ENCODE results near the gene RAC3. TPM values are rescaled to one million over a fixed set of nuclear protein-coding genes. Genes with fewer than 3 reads are reported as not detected.

Gene RAC3
- total RNA-seq, 1 donor, result 0.63 TPM

- no peaks in the 10 kb centered on the region for H3K27me3 ChIP-seq (ENCODE audit: insufficient read depth, low read length)
- H3K4me3 ChIP-seq (ENCODE audit: low read length), result no peak overlapping the region
- peaks cover 21% of the 10 kb centered on the region for H3K4me1 ChIP-seq (ENCODE audit: insufficient read depth, low read length)
- no peaks in the 10 kb centered on the region for H3K9me3 ChIP-seq (ENCODE audit: low read depth, low read length)
These were observed 18.1 kb downstream of the RAC3 start for GRCh38 chr17:82049521-82049971.

GRCh38 chr17:82050152-82050760, 18.8 kb downstream of the RAC3 start:
- no peak overlapping the region for H3K4me3 ChIP-seq (ENCODE audit: low read length)

GRCh38 chr17:82050761-82051641, 19.5 kb downstream of the RAC3 start:
- peaks cover 21% of the 10 kb centered on the region for H3K4me1 ChIP-seq (ENCODE audit: insufficient read depth, low read length)
- H3K9me3 ChIP-seq (ENCODE audit: low read depth, low read length), result no peaks in the 10 kb centered on the region
- no peaks in the 10 kb centered on the region for H3K27me3 ChIP-seq (ENCODE audit: insufficient read depth, low read length)
- H3K4me3 ChIP-seq (ENCODE audit: low read length), result peak overlapping the region; percentile 56

More at GRCh38 chr17:82050152-82050760, 18.8 kb downstream of the RAC3 start:
- Histone ChIP-seq H3K27me3 (ENCODE audit: insufficient read depth, low read length) (no peaks in the 10 kb centered on the region), H3K9me3 (ENCODE audit: low read depth, low read length) (no peaks in the 10 kb centered on the region), H3K4me1 (ENCODE audit: insufficient read depth, low read length) (peaks cover 21% of the 10 kb centered on the region)

- Histone ChIP-seq H3K4me3 (ENCODE audit: low read length) (peak within 1 kb of the TSS; percentile 56), H3K9me3 (ENCODE audit: low read depth, low read length) (no peaks in the 10 kb centered on the region), H3K4me1 (ENCODE audit: insufficient read depth, low read length) (peaks cover 21% of the 10 kb centered on the region), H3K27me3 (ENCODE audit: insufficient read depth, low read length) (no peaks in the 10 kb centered on the region)
These were observed 20.5 kb downstream of the RAC3 start, which contains the start of the genes GPS1 and RFNG for GRCh38 chr17:82051776-82052637. GPS1 (plus strand) TSS chr17:82051898; CDS start chr17:82051932, 34 bp downstream. RFNG (minus strand) TSS chr17:82051811; CDS start chr17:82051766, 45 bp downstream.

GRCh38 chr17:82052638-82053059, 21.2 kb downstream of the RAC3 start:
- peak overlapping the region; percentile 56 for H3K4me3 ChIP-seq (ENCODE audit: low read length)
- no peaks in the 10 kb centered on the region for H3K9me3 ChIP-seq (ENCODE audit: low read depth, low read length)
- peaks cover 21% of the 10 kb centered on the region for H3K4me1 ChIP-seq (ENCODE audit: insufficient read depth, low read length)
- no peaks in the 10 kb centered on the region for H3K27me3 ChIP-seq (ENCODE audit: insufficient read depth, low read length)

GRCh38 chr17:82053130-82053529, 21.7 kb downstream of the RAC3 start:
- H3K27me3 ChIP-seq (ENCODE audit: insufficient read depth, low read length), result no peaks in the 10 kb centered on the region
- H3K4me1 ChIP-seq (ENCODE audit: insufficient read depth, low read length), result peaks cover 21% of the 10 kb centered on the region
- H3K9me3 ChIP-seq (ENCODE audit: low read depth, low read length), result no peaks in the 10 kb centered on the region
- no peak overlapping the region for H3K4me3 ChIP-seq (ENCODE audit: low read length)

- Histone ChIP-seq H3K4me3 (ENCODE audit: low read length) (no peak overlapping the region), H3K4me1 (ENCODE audit: insufficient read depth, low read length) (peaks cover 21% of the 10 kb centered on the region), H3K27me3 (ENCODE audit: insufficient read depth, low read length) (no peaks in the 10 kb centered on the region), H3K9me3 (ENCODE audit: low read depth, low read length) (no peaks in the 10 kb centered on the region)
These were observed 22.2 kb downstream of the RAC3 start for GRCh38 chr17:82053556-82054263.

GRCh38 chr17:82054351-82055022, 23.0 kb downstream of the RAC3 start:
- Histone ChIP-seq H3K27me3 (ENCODE audit: insufficient read depth, low read length) (no peaks in the 10 kb centered on the region), H3K4me3 (ENCODE audit: low read length) (no peak overlapping the region), H3K9me3 (ENCODE audit: low read depth, low read length) (no peaks in the 10 kb centered on the region), H3K4me1 (ENCODE audit: insufficient read depth, low read length) (peaks cover 21% of the 10 kb centered on the region)

- Histone ChIP-seq H3K9me3 (ENCODE audit: low read depth, low read length) (no peaks in the 10 kb centered on the region), H3K27me3 (ENCODE audit: insufficient read depth, low read length) (no peaks in the 10 kb centered on the region), H3K4me3 (ENCODE audit: low read length) (no peak overlapping the region), H3K4me1 (ENCODE audit: insufficient read depth, low read length) (peaks cover 21% of the 10 kb centered on the region)
These were observed 23.8 kb downstream of the RAC3 start for GRCh38 chr17:82055023-82055964.

- H3K9me3 ChIP-seq (ENCODE audit: low read depth, low read length), result no peaks in the 10 kb centered on the region
- H3K4me3 ChIP-seq (ENCODE audit: low read length), result no peak overlapping the region
- H3K27me3 ChIP-seq (ENCODE audit: insufficient read depth, low read length), result no peaks in the 10 kb centered on the region
These were observed 24.7 kb downstream of the RAC3 start for GRCh38 chr17:82055965-82056728.

GRCh38 chr17:82056729-82057621, 25.5 kb downstream of the RAC3 start:
- Histone ChIP-seq H3K9me3 (ENCODE audit: low read depth, low read length) (no peaks in the 10 kb centered on the region), H3K27me3 (ENCODE audit: insufficient read depth, low read length) (no peaks in the 10 kb centered on the region), H3K4me1 (ENCODE audit: insufficient read depth, low read length) (peaks cover 13% of the 10 kb centered on the region), H3K4me3 (ENCODE audit: low read length) (no peak overlapping the region)

More at GRCh38 chr17:82055965-82056728, 24.7 kb downstream of the RAC3 start:
- H3K4me1 ChIP-seq (ENCODE audit: insufficient read depth, low read length), result peaks cover 13% of the 10 kb centered on the region

All from mononuclear cell (primary cell).